ENCODE measurements around the gene LPP.
"Not testable (repeated sequence)": the region's sequence is repeated elsewhere in the genome, so short reads cannot be mapped to it uniquely, and the experiment has no call there.

LPP gene

GRCh38 chr3:188631291-188632010, 477.5 kb downstream of the LPP start:
- ChIA-PET CTCF (interaction anchor here (1.1 kb wide), 1 partner anchor 11 kb away, joined by 3 read pairs; no protein-coding TSS in a partner anchor), POLR2A (no interaction called here)
- DNase-seq (ENCODE audit: extremely low spot score): no peak
- no peak for TF ChIP-seq CTCF (IDR thresholded peaks at IDR 0.05; ENCODE audit: control extremely low read depth, extremely low read depth, low read depth, missing control alignments)

- no peak for DNase-seq (ENCODE audit: extremely low spot score)
- CTCF ChIA-PET: no interaction called here
- no peak for TF ChIP-seq CTCF (IDR thresholded peaks at IDR 0.05; ENCODE audit: control extremely low read depth, extremely low read depth, low read depth, missing control alignments)
- POLR2A ChIA-PET: no interaction called here
These were observed 479.2 kb downstream of the LPP start for GRCh38 chr3:188633206-188633605.

GRCh38 chr3:188634285-188634684, 480.3 kb downstream of the LPP start:
- POLR2A ChIA-PET: no interaction called here

GRCh38 chr3:188635258-188636042, 481.5 kb downstream of the LPP start:
- CTCF ChIA-PET: interaction anchor here (1.0 kb wide), 1 partner anchor 11 kb away, joined by 3 read pairs; no protein-coding TSS in a partner anchor
- POLR2A ChIA-PET: no interaction called here
- DNase-seq (ENCODE audit: extremely low spot score): no peak
- no peak for TF ChIP-seq CTCF (IDR thresholded peaks at IDR 0.05; ENCODE audit: control extremely low read depth, extremely low read depth, low read depth, missing control alignments)

More at GRCh38 chr3:188634285-188634684, 480.3 kb downstream of the LPP start:
- CTCF ChIA-PET: no interaction called here
- DNase-seq (ENCODE audit: extremely low spot score): no peak
- TF ChIP-seq CTCF (IDR thresholded peaks at IDR 0.05; ENCODE audit: control extremely low read depth, extremely low read depth, low read depth, missing control alignments): no peak

- CTCF ChIA-PET: interaction anchor here (1.0 kb wide), 1 partner anchor 10 kb away, joined by 3 read pairs; no protein-coding TSS in a partner anchor
- POLR2A ChIA-PET; DNase-seq (ENCODE audit: extremely low spot score): not testable (repeated sequence)
These were observed 482.3 kb downstream of the LPP start for GRCh38 chr3:188636292-188636691.

GRCh38 chr3:188641076-188641475, 487.1 kb downstream of the LPP start:
- DNase-seq (ENCODE audit: extremely low spot score): no peak
- ChIA-PET CTCF (no interaction called here), POLR2A (no interaction called here)
- no peak for TF ChIP-seq CTCF (IDR thresholded peaks at IDR 0.05; ENCODE audit: control extremely low read depth, extremely low read depth, low read depth, missing control alignments)

GRCh38 chr3:188643736-188644135, 489.8 kb downstream of the LPP start:
- TF ChIP-seq CTCF (IDR thresholded peaks at IDR 0.05; ENCODE audit: control extremely low read depth, extremely low read depth, low read depth, missing control alignments): no peak
- no peak for DNase-seq (ENCODE audit: extremely low spot score)
- ChIA-PET CTCF (interaction anchor here (1.0 to 2.5 kb wide), 4 partner anchors 10 to 904 kb away, joined by 3 to 7 read pairs (median 5); no protein-coding TSS in a partner anchor), POLR2A (no interaction called here)
